Pancreas (tissue), 10 donors: ENCODE results near the gene CDC27. TPM values are rescaled to one million over a fixed set of nuclear protein-coding genes. Genes with fewer than 3 reads are reported as not detected.
"Not testable (repeated sequence)": the region's sequence is repeated elsewhere in the genome, so short reads cannot be mapped to it uniquely, and the experiment has no call there.

Experiments used
- ATAC-seq, 4 donors: fragments of 200-7000 bp; cut with Tn5 transposase; one replicate each; pipeline versions ENCODE4 v1.8.0 to v1.9.1; 2020; ENCODE audit warnings: mild to moderate bottlenecking in 4 of 4, moderate library complexity in 4 of 4
- DNase-seq, 6 donors: peaks; one replicate each; pipeline ENCODE4 v3.0.0-alpha.2; 2020
- FAIRE-seq: peaks from 2 replicates; lab custom pipeline; 2012; peaks lifted over from hg19 to GRCh38; lab: Jason Lieb, UNC
- H3K27ac ChIP-seq, 4 donors: fragments of 200-600 bp; sonication (generic); 1 replicate in 3 of 4; 2 replicates in 1 of 4; pipeline versions ENCODE4 v1.5.0 to v1.8.0; 2020
- H3K27me3 ChIP-seq, 4 donors: fragments of 200-600 bp; one replicate each; pipeline ENCODE4 v1.8.0; 2021
- H3K36me3 ChIP-seq, 3 donors: fragments of 200-600 bp; sonication (generic) in 1 of 3; one replicate each; pipeline versions ENCODE4 v1.5.0 to v1.8.0; 2020 to 2021
- H3K4me1 ChIP-seq, 3 donors: fragments of 200-600 bp; one replicate each; pipeline ENCODE4 v1.8.0; 2021
- H3K4me3 ChIP-seq, 4 donors: fragments of 200-600 bp; sonication (generic) in 2 of 4; one replicate each; pipeline versions ENCODE4 v1.5.0 to v1.8.0; 2020 to 2021
- H3K9me3 ChIP-seq, 4 donors: fragments of 200-600 bp; one replicate each; pipeline ENCODE4 v1.8.0; 2021
- CTCF ChIP-seq, 4 donors: fragments of 200-600 bp; sonication (generic) in 3 of 4; IDR thresholded peaks; one replicate each; pipeline versions ENCODE4 v1.5.0 to v1.8.0; 2021; ENCODE audit warnings: antibody characterized with exemption in 4 of 4
- WGBS, 2 donors: extraction: QIAGEN DNeasy Blood & Tissue Kit; methylation state at CpG; one replicate each; pipeline ENCODE4 v1.1.7; 2013; 5-methylcytosine and 5-hydroxymethylcytosine counted together
- intact Hi-C, 3 donors: fragments of 100-400 bp; cut with DNase I; formaldehyde crosslinking; loops; one replicate each; pipeline versions ENCODE4 v1.11.1 to v1.14.2; 2022
- polyA plus RNA-seq, 2 donors: library from polyadenylated mRNA; stranded (reverse); fragments of 200-250 nt; gene quantifications; one replicate each; pipeline ENCODE4 v1.2.3, GENCODE V29; 2013
- total RNA-seq, 6 donors: library from RNA; stranded (reverse); fragmentation: NEBNext Ultra II Directional in 4 of 6; extraction: Animal tissue kit (Norgen Biotek cat#: 25700) in 4 of 6; gene quantifications; one replicate each; pipeline versions ENCODE4 v1.2.1 to v1.2.4, GENCODE V29; 2021 to 2023
- donor health status: healthy with polysubstance abuse.
- donor health status: DM: no; HTN: no; CAD: no; lungs with moderate emphysema.
- donor health status: DM: no; HTN: no; CAD: no.
- donor health status: control.
- donor health status: control.
- donor health status: Bipolar disorder and iron deficiency.
- donor health status: DM: yes; HTN: yes; CAD: no.
- donor health status: DM: no; HTN: no; CAD: no.
- donor health status: DM: no; HTN: no; CAD: no.
- donor health status: DM: yes; HTN: yes; CAD: no.

Gene CDC27
- total and polyA plus RNA-seq, 8 donors, result 6.5 to 42.7 (median 26.3) TPM

- Histone ChIP-seq H3K36me3 (no peaks in the 10 kb centered on the region), H3K4me1 (peaks cover 7 to 9% (median 8%) of the 10 kb centered on the region in 3 donors), H3K9me3 (no peaks in the 10 kb centered on the region), H3K4me3 (no peak overlapping the region), H3K27me3 (no peaks in the 10 kb centered on the region), H3K27ac (no peak overlapping the region)
- 82 to 83% methylated on average over 1 of the region's 1 CpG for WGBS, 2 donors
- DNase-seq (no peak), FAIRE-seq (no peak), ATAC-seq (no peak)
- TF ChIP-seq CTCF (IDR thresholded peaks at IDR 0.05), result no peak
- intact Hi-C loops, result no loop called here
Observed at GRCh38 chr17:47180337-47180736, 8.8 kb downstream of the CDC27 start.

GRCh38 chr17:47179141-47179540 lies 10.0 kb downstream of the CDC27 start:
- DNase-seq (no peak), ATAC-seq (no peak), FAIRE-seq (no peak)
- no peak for TF ChIP-seq CTCF (IDR thresholded peaks at IDR 0.05)
- Histone ChIP-seq H3K27me3 (no peaks in the 10 kb centered on the region), H3K9me3 (no peaks in the 10 kb centered on the region), H3K27ac (no peak overlapping the region), H3K4me3 (no peak overlapping the region), H3K36me3 (no peaks in the 10 kb centered on the region), H3K4me1 (peaks cover 4 to 9% (median 7%) of the 10 kb centered on the region in 3 donors)
- intact Hi-C loops, result no loop called here
- WGBS, 2 donors, result 81 to 97% methylated on average over 3 of the region's 3 CpGs

- Histone ChIP-seq H3K4me3 (no peak overlapping the region), H3K9me3 (no peaks in the 10 kb centered on the region), H3K27ac (no peak overlapping the region), H3K27me3 (no peaks in the 10 kb centered on the region), H3K4me1 (no peaks in the 10 kb centered on the region), H3K36me3 (no peaks in the 10 kb centered on the region)
- intact Hi-C loops, result no loop called here
- TF ChIP-seq CTCF (IDR thresholded peaks at IDR 0.05), result no peak
- 94 to 97% methylated on average over 7 of the region's 7 CpGs for WGBS, 2 donors
- no peak for DNase-seq
- no peak for FAIRE-seq
- ATAC-seq, result no peak
Observed at GRCh38 chr17:47177261-47177660, 11.8 kb downstream of the CDC27 start.

- Histone ChIP-seq H3K4me3 (no peak overlapping the region), H3K27me3 (no peaks in the 10 kb centered on the region), H3K36me3 (no peaks in the 10 kb centered on the region), H3K27ac (no peak overlapping the region), H3K4me1 (no peaks in the 10 kb centered on the region), H3K9me3 (no peaks in the 10 kb centered on the region)
- intact Hi-C loops, result no loop called here
- TF ChIP-seq CTCF (IDR thresholded peaks at IDR 0.05), result no peak
- WGBS, 2 donors, result 85 to 87% methylated on average over 2 of the region's 2 CpGs
- FAIRE-seq (no peak), ATAC-seq (no peak), DNase-seq (no peak)
Observed at GRCh38 chr17:47176389-47176826, 12.7 kb downstream of the CDC27 start.

GRCh38 chr17:47174823-47175222 lies 14.3 kb downstream of the CDC27 start:
- H3K9me3 ChIP-seq, DNase-seq, H3K27me3 ChIP-seq, H3K4me3 ChIP-seq, intact Hi-C loops, H3K36me3 ChIP-seq, ATAC-seq, H3K4me1 ChIP-seq, FAIRE-seq, H3K27ac ChIP-seq: not testable (repeated sequence)
- 95 to 96% methylated on average over 8 of the region's 8 CpGs for WGBS, 2 donors
